SH-SY5Y (cell line): ENCODE results near the gene OR52B6.

Source experiments
- GATA2 ChIP-seq: IDR thresholded peaks from 2 replicates; pipeline ENCODE4 v1.6.1; 2011; ENCODE audit warnings: mild to moderate bottlenecking, low read depth, low read length
- GATA3 ChIP-seq: IDR thresholded peaks from 2 replicates; pipeline ENCODE4 v1.6.1; 2011; ENCODE audit warnings: low read depth, mild to moderate bottlenecking, low read length, moderate library complexity

OR52B6 gene

DNA sequence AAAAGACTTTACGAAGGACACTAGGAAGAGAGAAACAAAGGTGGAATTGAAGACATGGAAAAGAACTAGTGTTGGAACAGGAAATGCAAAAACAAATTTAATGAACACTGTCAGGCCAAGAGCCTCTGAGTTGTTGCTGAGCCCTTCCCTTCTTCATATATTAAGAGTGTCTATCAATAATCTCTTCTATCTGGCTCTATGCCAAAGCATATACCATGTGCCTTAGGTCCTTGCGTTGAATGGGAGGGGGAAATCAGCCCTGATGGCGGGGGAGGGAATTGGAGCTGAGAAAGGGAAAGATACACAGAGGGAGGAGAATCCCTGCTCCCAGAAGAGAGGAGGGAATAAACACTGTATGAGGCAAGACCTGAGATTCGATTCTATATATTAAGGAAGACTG lies 5.5 kb upstream of the OR52B6 start:
- TF ChIP-seq GATA2 (no peak), GATA3 (no peak)

DNA sequence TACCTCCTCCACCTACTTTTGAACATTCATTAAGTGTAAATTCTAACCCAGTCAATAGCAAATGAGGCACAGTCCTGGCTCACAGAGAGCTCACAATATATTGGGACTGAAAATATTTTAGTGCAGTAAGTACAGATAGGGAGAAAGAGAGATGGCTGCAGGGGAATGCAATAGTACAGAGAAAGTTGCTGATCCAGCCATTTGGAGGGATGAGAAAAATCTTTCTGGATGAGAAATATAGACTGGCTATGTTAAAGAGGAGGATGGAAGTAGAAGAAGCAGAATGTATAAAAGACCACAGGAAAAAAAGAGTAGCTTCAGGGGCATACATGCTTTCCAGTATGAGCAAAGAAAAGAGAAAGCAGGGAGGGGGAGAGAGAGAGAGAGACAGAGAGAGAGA lies 3.6 kb upstream of the OR52B6 start:
- TF ChIP-seq GATA3 (no peak), GATA2 (no peak)

DNA sequence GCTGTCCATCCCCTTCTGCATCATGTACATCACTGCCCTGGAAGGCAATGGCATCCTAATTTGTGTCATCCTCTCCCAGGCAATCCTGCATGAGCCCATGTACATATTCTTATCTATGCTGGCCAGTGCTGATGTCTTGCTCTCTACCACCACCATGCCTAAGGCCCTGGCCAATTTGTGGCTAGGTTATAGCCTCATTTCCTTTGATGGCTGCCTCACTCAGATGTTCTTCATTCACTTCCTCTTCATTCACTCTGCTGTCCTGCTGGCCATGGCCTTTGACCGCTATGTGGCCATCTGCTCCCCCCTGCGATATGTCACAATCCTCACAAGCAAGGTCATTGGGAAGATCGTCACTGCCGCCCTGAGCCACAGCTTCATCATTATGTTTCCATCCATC lies 337 bp downstream of the OR52B6 start:
- TF ChIP-seq GATA2 = no peak
- no peak for TF ChIP-seq GATA3

DNA sequence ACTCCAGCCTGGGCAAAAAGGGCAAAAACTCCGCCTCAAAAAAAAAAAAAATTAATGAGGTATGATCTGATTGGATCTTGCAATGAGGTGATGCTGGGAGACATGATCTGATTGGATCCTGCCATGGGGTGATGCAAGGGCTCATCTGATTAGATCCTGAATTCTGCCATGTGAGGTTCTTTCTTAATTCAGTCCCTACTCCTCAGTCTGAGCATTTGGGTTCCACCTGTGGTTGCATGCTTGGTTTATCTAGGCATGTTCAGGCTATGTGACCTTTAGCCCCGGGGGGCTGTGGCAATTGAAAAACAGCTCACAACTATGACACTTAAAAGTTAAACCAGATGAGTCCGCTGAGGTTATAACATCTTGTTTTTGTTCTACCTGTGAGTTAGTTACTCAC lies 10.9 kb downstream of the OR52B6 start:
- TF ChIP-seq GATA2 (no peak), GATA3 (no peak)

DNA sequence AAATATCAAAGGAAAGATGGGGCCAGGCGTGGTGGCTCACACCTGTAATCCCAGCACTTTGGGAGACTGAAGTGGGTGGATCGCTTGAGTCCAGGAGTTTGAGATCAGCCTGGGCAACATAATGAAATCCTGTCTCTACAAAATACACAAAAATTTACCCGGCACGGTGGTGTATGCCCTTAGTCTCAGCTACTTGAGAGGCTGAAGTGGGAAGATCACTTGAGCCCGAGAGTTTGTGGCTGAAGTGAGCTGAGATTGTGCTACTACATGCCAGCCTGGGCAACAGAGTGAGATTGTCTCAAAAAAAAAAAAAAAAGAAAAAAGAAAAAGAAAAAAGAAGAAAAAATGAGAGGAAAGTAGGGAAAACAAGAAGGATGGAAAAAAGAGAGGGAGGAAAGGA lies 11.9 kb downstream of the OR52B6 start:
- TF ChIP-seq GATA3 = no peak
- no peak for TF ChIP-seq GATA2

DNA sequence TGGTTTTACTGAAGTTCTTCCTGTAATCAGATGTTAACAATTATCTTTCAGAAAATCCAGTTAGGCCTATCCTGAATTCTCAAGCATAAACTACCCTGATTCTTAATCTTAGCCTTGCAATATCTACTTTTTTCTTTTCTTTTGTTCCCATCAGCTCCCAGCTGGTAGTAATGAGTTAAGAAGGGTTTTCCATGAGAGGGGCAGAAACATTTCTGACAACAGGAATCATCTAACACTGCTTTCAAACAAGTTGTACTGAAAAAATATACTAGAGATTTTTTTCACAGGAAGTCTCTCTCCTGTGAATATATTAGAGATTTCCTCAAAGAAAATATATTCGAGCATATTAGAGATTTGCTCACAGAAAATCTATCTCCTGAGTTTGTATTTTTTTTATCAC lies 12.5 kb downstream of the OR52B6 start:
- no peak for TF ChIP-seq GATA3
- TF ChIP-seq GATA2 = no peak

DNA sequence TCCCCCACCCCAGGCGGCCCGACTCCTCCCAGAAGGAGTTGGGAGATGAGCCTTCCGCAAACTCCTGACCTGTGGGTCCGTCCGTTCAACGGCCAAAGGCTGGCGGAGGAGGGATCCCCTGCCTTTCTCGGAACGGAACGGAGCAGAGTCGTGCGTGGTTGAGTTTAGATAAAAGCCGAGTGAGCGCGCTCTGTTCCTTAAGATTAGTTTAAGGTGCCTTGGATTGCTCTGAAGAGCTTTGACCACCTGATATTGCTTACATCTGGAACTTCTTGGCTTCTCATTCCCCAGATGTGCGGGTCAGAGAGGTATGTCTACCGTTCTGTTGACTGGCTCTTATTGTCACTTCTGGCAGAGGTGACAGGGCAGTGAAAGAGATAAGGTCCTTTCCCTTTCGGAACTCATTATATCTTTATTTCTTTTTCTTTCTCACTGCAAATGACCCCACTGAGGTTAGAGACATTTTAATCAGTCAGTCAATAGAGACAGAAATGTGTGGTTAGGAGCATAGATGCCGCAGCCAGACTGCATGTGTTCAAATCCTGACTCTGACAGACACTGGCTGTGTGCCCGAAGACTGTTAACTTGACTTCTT lies 16.0 kb downstream of the OR52B6 start, which contains the start of gene TRIM6:
Gene TRIM6, plus strand, starts transcription at position 31 of the 595 bp plus-strand sequence. Its CDS starts 261 bp downstream, at position 292.
- TF ChIP-seq GATA3 (no peak), GATA2 (no peak)

DNA sequence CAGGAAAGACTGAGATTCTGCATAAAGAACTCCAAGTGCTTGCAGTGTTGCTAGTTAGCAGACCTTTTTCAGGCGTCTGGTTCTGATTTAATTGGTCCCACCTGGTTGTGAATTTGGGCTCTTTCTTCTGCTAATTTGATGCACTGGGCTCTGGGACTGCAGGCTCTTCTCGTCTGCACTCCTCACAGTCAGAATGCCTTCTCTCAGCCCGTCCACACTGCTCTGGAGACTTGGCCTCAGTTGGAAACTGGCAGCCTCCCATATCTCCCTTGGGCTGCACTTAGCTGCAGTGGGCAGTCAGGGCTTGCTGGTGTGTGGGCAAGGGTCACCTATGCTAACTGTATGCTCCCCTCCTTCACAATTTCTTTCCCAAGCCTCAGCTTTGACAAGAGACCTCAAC lies 17.3 kb downstream of the OR52B6 start:
- TF ChIP-seq GATA3 (no peak), GATA2 (no peak)

DNA sequence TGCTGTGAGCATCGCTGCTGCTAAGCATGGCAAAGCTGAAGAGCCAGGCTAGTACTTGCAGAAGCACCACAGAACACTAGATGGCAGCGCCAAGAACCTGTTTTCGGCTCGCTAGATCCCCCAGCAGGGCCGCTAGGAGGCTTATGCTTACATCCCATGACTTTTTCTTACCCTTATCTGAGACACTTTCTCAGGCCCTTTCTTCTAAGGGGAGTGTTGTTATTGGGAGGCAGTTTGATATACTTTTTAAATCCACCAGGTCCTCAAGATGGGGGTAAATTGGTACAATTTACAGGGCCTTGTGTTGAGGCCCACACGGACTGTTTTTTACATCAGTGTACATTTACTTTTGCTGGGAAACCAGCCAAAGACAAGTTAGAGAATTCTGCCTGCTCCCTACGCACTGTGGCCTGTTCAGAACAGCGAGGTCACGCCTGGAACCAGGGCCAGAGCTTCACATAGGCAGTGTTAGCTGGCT lies 19.7 kb downstream of the OR52B6 start:
- TF ChIP-seq GATA3 (no peak), GATA2 (no peak)

DNA sequence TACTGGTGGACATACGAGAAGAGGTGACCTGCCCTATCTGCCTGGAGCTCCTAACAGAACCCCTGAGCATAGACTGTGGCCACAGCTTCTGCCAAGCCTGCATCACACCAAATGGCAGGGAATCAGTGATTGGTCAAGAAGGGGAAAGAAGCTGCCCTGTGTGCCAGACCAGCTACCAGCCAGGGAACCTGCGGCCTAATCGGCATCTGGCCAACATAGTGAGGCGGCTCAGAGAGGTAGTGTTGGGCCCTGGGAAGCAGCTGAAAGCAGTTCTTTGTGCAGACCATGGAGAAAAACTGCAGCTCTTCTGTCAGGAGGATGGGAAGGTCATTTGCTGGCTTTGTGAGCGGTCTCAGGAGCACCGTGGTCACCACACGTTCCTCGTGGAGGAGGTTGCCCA lies 22.6 kb downstream of the OR52B6 start:
- TF ChIP-seq GATA2 = no peak

DNA sequence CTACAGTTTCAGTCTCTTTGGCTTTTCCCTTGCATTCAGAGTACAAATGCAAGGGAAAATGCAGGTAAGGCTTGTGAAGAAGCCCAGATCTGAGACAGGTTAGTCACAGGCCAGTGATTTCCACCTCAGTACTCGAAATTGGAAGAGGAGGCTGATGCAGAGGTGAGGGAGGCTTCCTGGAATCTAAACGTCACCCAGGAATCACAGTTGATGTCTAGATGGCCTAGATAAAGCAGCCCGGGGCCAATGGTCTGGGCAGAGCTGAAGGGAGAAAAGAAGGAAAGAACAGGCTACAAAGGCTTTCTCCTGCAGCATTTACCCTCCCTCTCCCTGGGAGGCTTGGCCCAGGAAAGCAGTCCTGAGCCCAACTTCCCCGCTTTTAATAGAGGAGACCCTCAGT lies 24.2 kb downstream of the OR52B6 start:
- no peak for TF ChIP-seq GATA3
- TF ChIP-seq GATA2 = no peak

DNA sequence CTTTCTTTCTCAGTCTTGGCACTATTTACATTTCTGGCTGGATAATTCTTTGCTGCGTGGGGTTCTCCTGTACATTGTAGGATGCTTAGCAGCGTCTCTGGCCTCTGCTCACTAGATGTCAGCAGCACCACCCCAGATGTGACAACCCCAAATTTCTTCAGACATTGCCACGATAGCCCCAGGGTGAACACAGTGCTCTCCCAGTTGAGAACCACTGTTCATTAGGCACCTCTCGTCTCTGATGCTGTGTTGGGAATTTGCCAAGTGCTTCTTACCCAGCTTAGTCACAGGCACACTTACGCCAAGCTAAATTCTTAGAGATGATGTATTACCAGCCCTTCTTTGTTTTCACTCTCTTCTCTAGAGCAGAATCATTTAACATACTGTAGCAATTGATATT lies 25.2 kb downstream of the OR52B6 start:
- TF ChIP-seq GATA2 (no peak), GATA3 (no peak)

DNA sequence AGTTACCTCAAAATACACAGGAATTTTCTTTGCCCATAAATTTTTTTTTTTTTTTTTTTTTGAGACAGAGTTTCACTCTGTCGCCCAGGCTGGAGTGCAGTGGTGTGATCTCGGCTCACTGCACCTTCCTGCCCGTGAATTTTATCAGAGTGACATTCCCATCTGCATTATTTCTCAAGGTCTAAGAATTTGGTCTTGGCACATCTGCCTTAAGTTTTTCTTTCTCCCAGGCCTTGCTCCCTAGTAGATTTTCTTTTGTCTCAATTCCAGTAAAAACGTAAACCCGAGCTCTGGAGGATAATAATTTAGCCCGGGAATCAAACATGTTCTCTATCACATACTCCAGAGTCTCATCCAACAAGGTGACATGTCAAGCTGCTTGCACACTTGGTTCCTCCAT lies 28.1 kb downstream of the OR52B6 start:
- TF ChIP-seq GATA3 (no peak), GATA2 (no peak)

DNA sequence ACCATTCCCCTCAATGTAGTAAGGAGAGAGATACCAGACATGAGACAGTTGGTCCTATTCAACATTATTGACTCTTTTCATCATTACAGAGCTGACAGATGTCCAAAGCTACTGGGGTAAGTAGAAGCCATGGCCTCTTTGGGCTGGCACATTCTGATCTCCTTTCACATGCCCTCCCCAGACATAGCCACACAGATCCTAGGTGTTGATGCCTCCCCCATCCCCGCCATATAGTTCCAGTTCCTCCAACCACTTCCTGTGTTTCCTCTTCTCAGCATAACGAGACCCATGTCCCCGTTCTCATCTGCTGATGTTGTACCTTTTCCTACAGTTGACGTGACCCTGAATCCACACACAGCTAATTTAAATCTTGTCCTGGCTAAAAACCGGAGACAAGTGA lies 29.8 kb downstream of the OR52B6 start:
- TF ChIP-seq GATA3 (no peak), GATA2 (no peak)

DNA sequence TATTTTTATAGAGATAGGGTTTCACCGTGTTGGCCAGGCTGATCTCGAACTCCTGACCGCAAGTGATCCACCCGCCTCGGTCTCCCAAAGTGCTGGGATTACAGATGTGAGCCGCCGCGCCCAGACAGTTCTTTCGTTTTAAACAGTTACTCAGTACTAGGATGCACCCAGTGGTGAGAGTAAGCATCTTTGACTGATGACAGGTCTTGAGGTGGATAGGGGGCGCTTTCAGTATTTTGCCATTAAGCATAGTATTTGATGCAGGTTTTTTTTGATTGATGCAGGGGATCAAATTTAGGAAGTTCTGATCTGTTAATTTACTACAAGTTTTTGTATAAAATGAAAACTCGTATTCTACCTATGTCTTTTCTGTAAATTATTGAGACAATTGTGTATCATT lies 30.9 kb downstream of the OR52B6 start:
- no peak for TF ChIP-seq GATA2
- no peak for TF ChIP-seq GATA3

DNA sequence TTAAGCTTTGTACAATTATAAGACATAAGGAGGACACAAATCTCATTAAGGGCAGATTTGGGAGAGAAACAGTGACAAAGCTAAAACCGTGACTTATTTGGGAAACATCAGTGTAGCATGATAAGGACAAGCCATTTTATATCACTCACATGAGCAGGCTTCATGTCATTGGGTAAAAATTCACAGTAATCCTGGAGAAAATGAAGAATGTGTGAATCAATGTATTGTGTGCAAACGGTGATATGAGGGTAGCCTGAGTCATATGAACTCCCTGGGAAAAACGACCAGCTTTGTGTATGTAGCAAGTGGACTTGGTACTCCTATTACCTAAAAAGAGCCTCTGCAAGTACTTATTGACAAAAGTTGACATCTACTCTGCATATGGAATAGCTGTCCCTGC lies 38.1 kb downstream of the OR52B6 start:
- no peak for TF ChIP-seq GATA2
- TF ChIP-seq GATA3 = no peak
